Neural cell (in vitro differentiated cells): Measurements from ENCODE around the gene SNX30.

ENCODE experiments used
- EP300 ChIP-seq: fragments of 450-650 bp; conservative IDR thresholded peaks from 2 replicates; pipeline ENCODE4 v1.6.1; 2014; ENCODE audit warnings: antibody characterized with exemption, mild to moderate bottlenecking, moderate library complexity; ENCODE audit not compliant: poor library complexity, severe bottlenecking
- EZH2 ChIP-seq: fragments of 200-600, 300-800 bp; shearing (Covaris generic), sonication (generic); IDR thresholded peaks from 2 replicates; pipeline ENCODE4 v1.6.1; 2014; ENCODE audit warnings: antibody characterized with exemption, low read length, borderline replicate concordance, mild to moderate bottlenecking; ENCODE audit not compliant: insufficient read depth, poor library complexity, severe bottlenecking
- MXI1 ChIP-seq: fragments of 450-650 bp; conservative IDR thresholded peaks from 2 replicates; pipeline ENCODE4 v1.6.1; 2014; ENCODE audit warnings: antibody characterized with exemption, mild to moderate bottlenecking; ENCODE audit not compliant: poor library complexity, severe bottlenecking
- POLR2AphosphoS5 ChIP-seq: IDR thresholded peaks from 2 replicates; pipeline ENCODE4 v1.6.1; 2012
- RAD21 ChIP-seq: fragments of 450-650 bp; conservative IDR thresholded peaks from 2 replicates; pipeline ENCODE4 v1.6.1; 2014; ENCODE audit warnings: antibody characterized with exemption, mild to moderate bottlenecking, moderate library complexity
- SMC3 ChIP-seq: fragments of 450-650 bp; conservative IDR thresholded peaks from 2 replicates; pipeline ENCODE4 v1.6.1; 2014; ENCODE audit warnings: antibody characterized with exemption, mild to moderate bottlenecking, moderate library complexity; ENCODE audit not compliant: poor library complexity
- TAF1 ChIP-seq: IDR thresholded peaks from 2 replicates; pipeline ENCODE4 v1.6.1; 2012; ENCODE audit warnings: low read depth
- TF ChIP-seq, protein P1 (sequence below): fragments of 450-650 bp; IDR thresholded peaks from 2 replicates; pipeline ENCODE4 v1.5.1; 2014; ENCODE audit warnings: antibody characterized with exemption, mild to moderate bottlenecking, moderate library complexity; ENCODE audit not compliant: poor library complexity, severe bottlenecking
- TF ChIP-seq, protein P2 (sequence below): IDR thresholded peaks from 2 replicates; pipeline ENCODE4 v1.6.1; 2012; ENCODE audit warnings: borderline replicate concordance

DNA sequence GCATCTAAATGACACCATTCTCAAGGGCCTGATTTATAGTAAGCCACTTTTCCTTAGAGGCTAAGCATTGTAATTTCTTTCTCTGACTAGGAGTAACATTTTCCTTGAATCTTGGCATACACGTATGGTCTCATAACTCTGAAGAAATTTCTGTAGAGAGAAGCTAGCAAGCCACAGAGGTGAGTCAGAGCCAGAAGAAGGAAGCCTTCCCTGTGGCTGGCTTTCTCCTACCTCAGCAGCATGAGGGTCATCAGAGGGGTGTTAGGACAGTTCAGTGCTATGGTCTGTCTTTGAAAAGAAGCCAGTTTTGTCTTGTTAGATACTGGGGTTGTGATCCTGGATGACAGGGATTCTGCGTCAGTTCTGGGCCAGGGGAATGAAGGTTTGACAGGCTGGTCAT, 3.2 kb downstream of the SNX30 start:
- TF ChIP-seq, protein P1, sequence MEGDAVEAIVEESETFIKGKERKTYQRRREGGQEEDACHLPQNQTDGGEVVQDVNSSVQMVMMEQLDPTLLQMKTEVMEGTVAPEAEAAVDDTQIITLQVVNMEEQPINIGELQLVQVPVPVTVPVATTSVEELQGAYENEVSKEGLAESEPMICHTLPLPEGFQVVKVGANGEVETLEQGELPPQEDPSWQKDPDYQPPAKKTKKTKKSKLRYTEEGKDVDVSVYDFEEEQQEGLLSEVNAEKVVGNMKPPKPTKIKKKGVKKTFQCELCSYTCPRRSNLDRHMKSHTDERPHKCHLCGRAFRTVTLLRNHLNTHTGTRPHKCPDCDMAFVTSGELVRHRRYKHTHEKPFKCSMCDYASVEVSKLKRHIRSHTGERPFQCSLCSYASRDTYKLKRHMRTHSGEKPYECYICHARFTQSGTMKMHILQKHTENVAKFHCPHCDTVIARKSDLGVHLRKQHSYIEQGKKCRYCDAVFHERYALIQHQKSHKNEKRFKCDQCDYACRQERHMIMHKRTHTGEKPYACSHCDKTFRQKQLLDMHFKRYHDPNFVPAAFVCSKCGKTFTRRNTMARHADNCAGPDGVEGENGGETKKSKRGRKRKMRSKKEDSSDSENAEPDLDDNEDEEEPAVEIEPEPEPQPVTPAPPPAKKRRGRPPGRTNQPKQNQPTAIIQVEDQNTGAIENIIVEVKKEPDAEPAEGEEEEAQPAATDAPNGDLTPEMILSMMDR: no peak
- no peak for TF ChIP-seq RAD21
- TF ChIP-seq EZH2: no peak
- TF ChIP-seq, protein P2, sequence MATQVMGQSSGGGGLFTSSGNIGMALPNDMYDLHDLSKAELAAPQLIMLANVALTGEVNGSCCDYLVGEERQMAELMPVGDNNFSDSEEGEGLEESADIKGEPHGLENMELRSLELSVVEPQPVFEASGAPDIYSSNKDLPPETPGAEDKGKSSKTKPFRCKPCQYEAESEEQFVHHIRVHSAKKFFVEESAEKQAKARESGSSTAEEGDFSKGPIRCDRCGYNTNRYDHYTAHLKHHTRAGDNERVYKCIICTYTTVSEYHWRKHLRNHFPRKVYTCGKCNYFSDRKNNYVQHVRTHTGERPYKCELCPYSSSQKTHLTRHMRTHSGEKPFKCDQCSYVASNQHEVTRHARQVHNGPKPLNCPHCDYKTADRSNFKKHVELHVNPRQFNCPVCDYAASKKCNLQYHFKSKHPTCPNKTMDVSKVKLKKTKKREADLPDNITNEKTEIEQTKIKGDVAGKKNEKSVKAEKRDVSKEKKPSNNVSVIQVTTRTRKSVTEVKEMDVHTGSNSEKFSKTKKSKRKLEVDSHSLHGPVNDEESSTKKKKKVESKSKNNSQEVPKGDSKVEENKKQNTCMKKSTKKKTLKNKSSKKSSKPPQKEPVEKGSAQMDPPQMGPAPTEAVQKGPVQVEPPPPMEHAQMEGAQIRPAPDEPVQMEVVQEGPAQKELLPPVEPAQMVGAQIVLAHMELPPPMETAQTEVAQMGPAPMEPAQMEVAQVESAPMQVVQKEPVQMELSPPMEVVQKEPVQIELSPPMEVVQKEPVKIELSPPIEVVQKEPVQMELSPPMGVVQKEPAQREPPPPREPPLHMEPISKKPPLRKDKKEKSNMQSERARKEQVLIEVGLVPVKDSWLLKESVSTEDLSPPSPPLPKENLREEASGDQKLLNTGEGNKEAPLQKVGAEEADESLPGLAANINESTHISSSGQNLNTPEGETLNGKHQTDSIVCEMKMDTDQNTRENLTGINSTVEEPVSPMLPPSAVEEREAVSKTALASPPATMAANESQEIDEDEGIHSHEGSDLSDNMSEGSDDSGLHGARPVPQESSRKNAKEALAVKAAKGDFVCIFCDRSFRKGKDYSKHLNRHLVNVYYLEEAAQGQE: no peak
- TF ChIP-seq EP300: no peak
- no peak for TF ChIP-seq TAF1
- no peak for TF ChIP-seq MXI1
- no peak for TF ChIP-seq POLR2AphosphoS5
- TF ChIP-seq SMC3: no peak
